Sigmoid colon (tissue), 4 donors: ENCODE measurements around the gene TUBA1C.

Source experiments
- CTCF ChIP-seq, 4 experiments: fragments of 450-650 bp in 3 of 4; fragments of 200-600 bp in 1 of 4; IDR thresholded peaks; one replicate each; pipeline ENCODE4 v1.5.1; 2016 to 2019; ENCODE audit warnings: antibody characterized with exemption in 4 of 4, mild to moderate bottlenecking in 3 of 4, moderate library complexity in 2 of 4
- EP300 ChIP-seq, 4 donors: sonication (generic); formaldehyde crosslinking; IDR thresholded peaks; one replicate each; pipeline ENCODE4 v1.6.1; 2017; ENCODE audit warnings: antibody characterized with exemption in 4 of 4
- POLR2AphosphoS5 ChIP-seq, 4 donors: sonication (generic); formaldehyde crosslinking; IDR thresholded peaks; one replicate each; pipeline ENCODE4 v1.6.1; 2017; ENCODE audit warnings: antibody characterized with exemption in 4 of 4

GRCh38 chr12:49314811-49315210, 49.9 kb downstream of the TUBA1C start:
- TF ChIP-seq CTCF (IDR thresholded peaks at IDR 0.05) = no peak
- TF ChIP-seq POLR2AphosphoS5 (IDR thresholded peaks at IDR 0.05) = no peak
- TF ChIP-seq EP300 (IDR thresholded peaks at IDR 0.05) = no peak
